Measurements from ENCODE around the gene FAM20B. TPM values are rescaled to one million over a fixed set of nuclear protein-coding genes. Genes with fewer than 3 reads are reported as not detected.

Gene FAM20B
- total RNA-seq, 2 donors from 2014 or later, result 47.7 to 52.4 TPM

DNA sequence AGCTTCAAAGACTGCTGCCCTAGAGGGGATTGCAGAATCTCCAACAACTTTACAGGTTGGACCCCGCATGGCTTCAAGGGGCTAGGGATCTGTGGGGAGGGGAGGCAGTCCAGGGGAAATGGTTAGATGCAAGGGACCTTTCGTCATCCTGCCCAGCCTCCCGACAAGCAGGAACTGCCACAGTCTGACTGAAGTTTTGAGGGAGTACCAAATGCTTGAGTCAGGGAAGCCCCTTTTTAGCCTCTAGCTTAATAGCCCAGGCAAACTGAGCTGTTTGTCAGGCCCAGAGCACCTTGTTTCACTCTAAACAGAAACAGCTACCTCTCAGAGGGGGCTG is 57.3 kb downstream of the FAM20B start:
- H3K4me3 ChIP-seq (ENCODE audit: low read length), result peak overlapping the region; percentile 80
- H3K9me3 Mint-ChIP-seq, result no peaks in the 10 kb centered on the region
- 44 to 47% methylated on average over 2 to 3 of the region's 3 CpGs for WGBS, 2 experiments (ENCODE audit: insufficient coverage in 1 of 2, insufficient read length in 1 of 2)
- H3K4me1 Mint-ChIP-seq, result peaks cover 23% of the 10 kb centered on the region
- TF ChIP-seq CTCF (conservative IDR thresholded peaks at IDR 0.05), result no peak
- peaks cover 5% of the 10 kb centered on the region for H3K36me3 ChIP-seq (ENCODE audit: control insufficient read depth, insufficient read depth, low read length)
- no peaks in the 10 kb centered on the region for H3K27me3 ChIP-seq (ENCODE audit: control insufficient read depth, insufficient read depth, low read length, poor library complexity, severe bottlenecking)
- no peak for DNase-seq
- H3K27me3 Mint-ChIP-seq (ENCODE audit: insufficient read depth), result no peaks in the 10 kb centered on the region
- H3K27ac ChIP-seq (ENCODE audit: low read depth, low read length), result no peak overlapping the region
- peaks cover 14% of the 10 kb centered on the region for H3K36me3 Mint-ChIP-seq (ENCODE audit: low read depth)
- no peak overlapping the region for H3K27ac Mint-ChIP-seq
- H3K9ac ChIP-seq (ENCODE audit: extremely low read depth, low read length, poor library complexity, severe bottlenecking), result peak overlapping the region; percentile 69
- H3K4me3 Mint-ChIP-seq, result peak overlapping the region; percentile 78
- H3K4me1 ChIP-seq (ENCODE audit: control insufficient read depth, insufficient read depth, low read length), result peaks cover 3% of the 10 kb centered on the region
- H3K9me3 ChIP-seq (ENCODE audit: control insufficient read depth, low read length), result no peaks in the 10 kb centered on the region

DNA sequence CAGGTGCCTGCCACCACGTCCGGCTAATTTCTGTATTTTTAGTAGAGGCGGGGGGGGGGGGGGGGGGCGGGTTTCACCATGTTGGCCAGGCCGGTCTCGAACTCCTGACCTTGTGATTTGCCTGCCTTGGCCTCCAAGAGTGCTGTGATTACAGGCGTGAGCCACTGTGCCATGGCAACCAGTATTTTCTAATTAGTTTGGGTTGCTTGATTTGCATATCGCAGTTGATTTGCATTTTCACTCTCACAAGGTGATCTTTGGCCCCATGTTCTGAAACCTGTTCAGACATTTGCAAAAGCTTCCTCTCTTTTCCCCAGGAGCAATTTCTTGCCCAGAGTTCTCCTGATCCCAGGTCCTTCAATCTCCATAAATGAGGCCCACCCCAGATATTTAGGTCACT is 57.8 kb downstream of the FAM20B start:
- H3K4me1 Mint-ChIP-seq, result peaks cover 25% of the 10 kb centered on the region
- H3K36me3 ChIP-seq (ENCODE audit: control insufficient read depth, insufficient read depth, low read length), result peaks cover 7% of the 10 kb centered on the region
- H3K9me3 Mint-ChIP-seq, result no peaks in the 10 kb centered on the region
- H3K4me3 ChIP-seq (ENCODE audit: low read length), result no peak overlapping the region
- no peak overlapping the region for H3K27ac Mint-ChIP-seq
- no peak overlapping the region for H3K9ac ChIP-seq (ENCODE audit: extremely low read depth, low read length, poor library complexity, severe bottlenecking)
- H3K27ac ChIP-seq (ENCODE audit: low read depth, low read length), result no peak overlapping the region
- no peaks in the 10 kb centered on the region for H3K27me3 ChIP-seq (ENCODE audit: control insufficient read depth, insufficient read depth, low read length, poor library complexity, severe bottlenecking)
- H3K9me3 ChIP-seq (ENCODE audit: control insufficient read depth, low read length), result no peaks in the 10 kb centered on the region
- H3K27me3 Mint-ChIP-seq (ENCODE audit: insufficient read depth), result no peaks in the 10 kb centered on the region
- no peak for TF ChIP-seq CTCF (conservative IDR thresholded peaks at IDR 0.05)
- 88 to 94% methylated on average over 4 to 8 of the region's 8 CpGs for WGBS, 2 experiments (ENCODE audit: insufficient coverage in 1 of 2, insufficient read length in 1 of 2)
- DNase-seq, result no peak
- no peak overlapping the region for H3K4me3 Mint-ChIP-seq
- peaks cover 5% of the 10 kb centered on the region for H3K4me1 ChIP-seq (ENCODE audit: control insufficient read depth, insufficient read depth, low read length)
- peaks cover 14% of the 10 kb centered on the region for H3K36me3 Mint-ChIP-seq (ENCODE audit: low read depth)

GRCh38 chr1:179087665-179088064 is 62.0 kb downstream of the FAM20B start:
- WGBS, 2 experiments (ENCODE audit: insufficient coverage in 1 of 2, insufficient read length in 1 of 2), result 48 to 62% methylated on average over 5 to 11 of the region's 11 CpGs
- Mint-ChIP-seq H3K4me3 (peak overlapping the region; percentile 63), H3K36me3 (ENCODE audit: low read depth) (peaks cover 37% of the 10 kb centered on the region), H3K27me3 (ENCODE audit: insufficient read depth) (no peaks in the 10 kb centered on the region), H3K4me1 (peaks cover 20% of the 10 kb centered on the region), H3K9me3 (no peaks in the 10 kb centered on the region), H3K27ac (peak overlapping the region; percentile 89)
- Histone ChIP-seq H3K36me3 (ENCODE audit: control insufficient read depth, insufficient read depth, low read length) (peaks cover 34% of the 10 kb centered on the region), H3K27me3 (ENCODE audit: control insufficient read depth, insufficient read depth, low read length, poor library complexity, severe bottlenecking) (no peaks in the 10 kb centered on the region), H3K9me3 (ENCODE audit: control insufficient read depth, low read length) (no peaks in the 10 kb centered on the region), H3K27ac (ENCODE audit: low read depth, low read length) (no peak overlapping the region), H3K9ac (ENCODE audit: extremely low read depth, low read length, poor library complexity, severe bottlenecking) (peak overlapping the region; percentile 25), H3K4me3 (ENCODE audit: low read length) (peak overlapping the region; percentile 73), H3K4me1 (ENCODE audit: control insufficient read depth, insufficient read depth, low read length) (peaks cover 5% of the 10 kb centered on the region)
- TF ChIP-seq CTCF (conservative IDR thresholded peaks at IDR 0.05), result no peak
- peak; percentile 95 for DNase-seq
